IPS-18c (cell line): Measurements from ENCODE around the gene ASCL4.
"Not testable (repeated sequence)": the region's sequence is repeated elsewhere in the genome, so short reads cannot be mapped to it uniquely, and the experiment has no call there.

Experiments
- H3K4me3 ChIP-seq: 2 replicates; pipeline ENCODE4 v1.7.0; 2013; ENCODE audit warnings: low read depth, mild to moderate bottlenecking, low read length, moderate library complexity; ENCODE audit not compliant: insufficient read depth
- H3K9me3 ChIP-seq: one replicate; pipeline ENCODE4 v1.6.1; 2013; ENCODE audit warnings: mild to moderate bottlenecking, low read length, moderate library complexity; ENCODE audit not compliant: control insufficient read depth, insufficient read depth

The ASCL4 gene

GRCh38 chr12:107774349-107775029 is at the start of gene ASCL4:
Gene ASCL4 (plus strand): TSS chr12:107774704. CDS start chr12:107775219, 515 bp downstream.
- H3K9me3 ChIP-seq: no peaks in the 10 kb centered on the region
- peak within 1 kb of the TSS; percentile 59 for H3K4me3 ChIP-seq

- H3K4me3 ChIP-seq: not testable (repeated sequence)
Measured at GRCh38 chr12:107727327-107727726, 47.2 kb upstream of the ASCL4 start.

GRCh38 chr12:107727742-107728141 is 46.8 kb upstream of the ASCL4 start:
- H3K4me3 ChIP-seq, H3K9me3 ChIP-seq: not testable (repeated sequence)

More at GRCh38 chr12:107727327-107727726, 47.2 kb upstream of the ASCL4 start:
- H3K9me3 ChIP-seq: not testable (repeated sequence)

- Histone ChIP-seq H3K9me3 (no peaks in the 10 kb centered on the region), H3K4me3 (no peak overlapping the region)
Measured at GRCh38 chr12:107730618-107731341, 43.7 kb upstream of the ASCL4 start.

GRCh38 chr12:107731366-107731765 is 43.1 kb upstream of the ASCL4 start:
- Histone ChIP-seq H3K9me3 (no peaks in the 10 kb centered on the region), H3K4me3 (no peak overlapping the region)

GRCh38 chr12:107732365-107732764 is 42.1 kb upstream of the ASCL4 start:
- Histone ChIP-seq H3K4me3 (no peak overlapping the region), H3K9me3 (no peaks in the 10 kb centered on the region)

GRCh38 chr12:107734139-107734538 is 40.4 kb upstream of the ASCL4 start:
- Histone ChIP-seq H3K4me3 (no peak overlapping the region), H3K9me3 (no peaks in the 10 kb centered on the region)

GRCh38 chr12:107735763-107736162 is 38.7 kb upstream of the ASCL4 start:
- Histone ChIP-seq H3K9me3 (no peaks in the 10 kb centered on the region), H3K4me3 (no peak overlapping the region)

GRCh38 chr12:107736914-107737313 is 37.6 kb upstream of the ASCL4 start:
- H3K4me3 ChIP-seq: no peak overlapping the region
- H3K9me3 ChIP-seq: no peaks in the 10 kb centered on the region

- Histone ChIP-seq H3K4me3 (no peak overlapping the region), H3K9me3 (no peaks in the 10 kb centered on the region)
Measured at GRCh38 chr12:107748472-107748871, 26.0 kb upstream of the ASCL4 start.

- H3K9me3 ChIP-seq: no peaks in the 10 kb centered on the region
- H3K4me3 ChIP-seq: no peak overlapping the region
Measured at GRCh38 chr12:107749083-107749482, 25.4 kb upstream of the ASCL4 start.

- peak overlapping the region; percentile 86; the same call in 1 of the 2 replicates for H3K4me3 ChIP-seq
- H3K9me3 ChIP-seq: no peaks in the 10 kb centered on the region
Measured at GRCh38 chr12:107759410-107759809, 15.1 kb upstream of the ASCL4 start.

GRCh38 chr12:107760207-107760808 is 14.2 kb upstream of the ASCL4 start:
- H3K9me3 ChIP-seq: no peaks in the 10 kb centered on the region
- H3K4me3 ChIP-seq: peak overlapping the region; percentile 86

- no peaks in the 10 kb centered on the region for H3K9me3 ChIP-seq
- peak within 1 kb of the TSS; percentile 86 for H3K4me3 ChIP-seq
Measured at GRCh38 chr12:107760809-107761501, 13.5 kb upstream of the ASCL4 start, which contains the start of gene PRDM4. Gene PRDM4 (minus strand): TSS chr12:107761137. CDS start chr12:107760515, 622 bp downstream.

- Histone ChIP-seq H3K4me3 (peak overlapping the region; percentile 86), H3K9me3 (no peaks in the 10 kb centered on the region)
Measured at GRCh38 chr12:107761502-107761904, 13.0 kb upstream of the ASCL4 start.

GRCh38 chr12:107762874-107763273 is 11.6 kb upstream of the ASCL4 start:
- Histone ChIP-seq H3K4me3 (no peak overlapping the region), H3K9me3 (no peaks in the 10 kb centered on the region)

GRCh38 chr12:107764626-107765025 is 9.9 kb upstream of the ASCL4 start:
- Histone ChIP-seq H3K4me3 (no peak overlapping the region), H3K9me3 (no peaks in the 10 kb centered on the region)
